GM12878 (cell line): Measurements from ENCODE around the gene BCR. TPM values are rescaled to one million over a fixed set of nuclear protein-coding genes. Genes with fewer than 3 reads are reported as not detected.

Source experiments
- ATAC-seq: fragments of 200-7000 bp; cut with Tn5 transposase; 3 replicates; pipeline ENCODE4 v1.9.1; 2020; ENCODE audit warnings: mild to moderate bottlenecking, moderate library complexity
- BruUV-seq: library from RNA; stranded (reverse); fragments of 400-500 nt; replicated peaks from 2 replicates; lab custom pipeline; 2021; lab: Mats Ljungman, UMichigan
- CTCF ChIA-PET: fragments of 300-600 bp; sonication (Branson Sonifier 250); formaldehyde crosslinking; extraction: SDS; loops from one replicate; lab custom pipeline; 2021; ENCODE audit warnings: inconsistent platforms; lab: Yijun Ruan, JAX
- POLR2A ChIA-PET: fragments of 350-600 bp; formaldehyde crosslinking; extraction: SDS; loops from one replicate; lab custom pipeline; 2021; ENCODE audit warnings: inconsistent platforms; lab: Charles Lee
- RAD21 ChIA-PET: fragments of 300-600 bp; sonication (Branson Sonifier 250); formaldehyde crosslinking; loops from one replicate; lab custom pipeline; 2023; ENCODE audit warnings: antibody characterized with exemption; ENCODE audit not compliant: unreplicated experiment; lab: Charles Lee
- SMC1A ChIA-PET: fragments of 300-600 bp; sonication (Branson Sonifier 250); formaldehyde crosslinking; loops from one replicate; lab custom pipeline; 2023; ENCODE audit not compliant: unreplicated experiment, uncharacterized antibody; lab: Charles Lee
- DNase-seq: peaks from one replicate; pipeline ENCODE4 v3.0.0-alpha.2; 2011; ENCODE audit warnings: low read depth, low spot score
- FAIRE-seq: peaks from 3 replicates; lab custom pipeline; 2011; peaks lifted over from hg19 to GRCh38; lab: Jason Lieb, UNC
- H2AFZ ChIP-seq: 2 replicates; pipeline ENCODE4 v1.6.0; 2011; ENCODE audit warnings: low read depth, low read length, control low read depth; ENCODE audit not compliant: control insufficient read depth
- H3K27ac ChIP-seq: 2 replicates; pipeline ENCODE4 v1.5.1; 2011; ENCODE audit warnings: control low read depth; ENCODE audit not compliant: control insufficient read depth, insufficient read depth
- H3K27me3 ChIP-seq, 2 experiments: replicated peaks in 1 of 2; 2 replicates each; pipeline versions ENCODE4 v1.6.0 to v1.6.1; 2011; ENCODE audit warnings: low read length in 1 of 2; ENCODE audit not compliant: control insufficient read depth in 2 of 2, insufficient read depth in 2 of 2
- H3K36me3 ChIP-seq, 2 experiments: 2 replicates each; pipeline ENCODE4 v1.5.1; 2011; ENCODE audit warnings: low read length in 1 of 2; ENCODE audit not compliant: control insufficient read depth in 2 of 2, insufficient read depth in 2 of 2
- H3K4me1 ChIP-seq: 2 replicates; pipeline ENCODE4 v1.6.1; 2011; ENCODE audit warnings: mild to moderate bottlenecking, low read length, moderate library complexity, mixed read lengths; ENCODE audit not compliant: control insufficient read depth, insufficient read depth
- H3K4me2 ChIP-seq: 2 replicates; pipeline ENCODE4 v1.6.0; 2011; ENCODE audit warnings: control low read depth; ENCODE audit not compliant: control insufficient read depth, insufficient read depth
- H3K4me3 ChIP-seq: fragments of 200-600 bp; sonication (generic); 2 replicates; pipeline ENCODE4 v1.5.1; 2016
- H3K79me2 ChIP-seq: 2 replicates; pipeline ENCODE4 v1.6.0; 2011; ENCODE audit warnings: low read length; ENCODE audit not compliant: control insufficient read depth, insufficient read depth
- H3K9ac ChIP-seq: 2 replicates; pipeline ENCODE4 v1.8.0; 2011; ENCODE audit warnings: low read length, control low read depth, mixed read lengths; ENCODE audit not compliant: control insufficient read depth, insufficient read depth
- H3K9me3 ChIP-seq: replicated peaks from 3 replicates; pipeline ENCODE4 v1.5.1; 2011; ENCODE audit warnings: mild to moderate bottlenecking, low read length; ENCODE audit not compliant: control insufficient read depth, insufficient read depth
- H4K20me1 ChIP-seq: 2 replicates; pipeline ENCODE4 v1.6.0; 2011; ENCODE audit not compliant: control insufficient read depth, insufficient read depth
- BCL11A ChIP-seq: IDR thresholded peaks from 2 replicates; pipeline ENCODE4 v1.6.1; 2011; ENCODE audit warnings: low read depth, low read length
- CREB1 ChIP-seq: IDR thresholded peaks from 2 replicates; pipeline ENCODE4 v1.6.1; 2012; ENCODE audit warnings: low read depth, mild to moderate bottlenecking, inconsistent platforms
- CTCF ChIP-seq, 3 experiments: IDR thresholded peaks in 2 of 3; conservative IDR thresholded peaks in 1 of 3; 2 replicates each; pipeline ENCODE4 v1.5.1; 2011; ENCODE audit warnings: low read depth in 3 of 3, low read length in 3 of 3, mild to moderate bottlenecking in 3 of 3, control low read depth in 2 of 3, moderate library complexity in 2 of 3, inconsistent platforms in 1 of 3, mixed read lengths in 1 of 3; ENCODE audit not compliant: control insufficient read depth in 2 of 3, insufficient read depth in 1 of 3; ENCODE audit errors: extremely low read depth in 1 of 3
- EED ChIP-seq: sonication (generic); IDR thresholded peaks from 2 replicates; pipeline ENCODE4 v1.6.1; 2016; ENCODE audit warnings: antibody characterized with exemption, low read depth
- HDAC2 ChIP-seq: fragments of 200-600 bp; sonication (generic); IDR thresholded peaks from 2 replicates; pipeline ENCODE4 v1.6.1; 2017
- MEF2B ChIP-seq: fragments of 450-650 bp; IDR thresholded peaks from 2 replicates; pipeline ENCODE4 v1.6.1; 2018; ENCODE audit warnings: mild to moderate bottlenecking, moderate library complexity; ENCODE audit not compliant: partially characterized antibody, poor library complexity, severe bottlenecking
- MTA2 ChIP-seq: fragments of 450-650 bp; IDR thresholded peaks from 2 replicates; pipeline ENCODE4 v1.6.1; 2016; ENCODE audit warnings: low read depth, mild to moderate bottlenecking, moderate library complexity
- ZNF687 ChIP-seq: fragments of 450-650 bp; IDR thresholded peaks from 2 replicates; pipeline ENCODE4 v1.6.1; 2017; ENCODE audit warnings: mild to moderate bottlenecking, moderate library complexity
- WGBS: methylation state at CpG from one replicate; pipeline ENCODE4 v1.1.6; 2016; ENCODE audit warnings: low lambda C conversion rate; ENCODE audit not compliant: insufficient replicate concordance, insufficient coverage; ENCODE audit errors: missing lambda C conversion rate; 5-methylcytosine and 5-hydroxymethylcytosine counted together
- in situ Hi-C: fragments of 300-500 bp; cut with MboI; formaldehyde crosslinking; loops from 9 replicates; pipeline ENCODE4 v1.14.3; 2018; ENCODE audit warnings: mixed read lengths
- intact Hi-C: fragments of 100-400 bp; cut with micrococcal nuclease; formaldehyde crosslinking; loops from one replicate; pipeline ENCODE4 v1.14.2; 2022; ENCODE audit not compliant: unreplicated experiment
- polyA plus RNA-seq, 11 experiments: library from polyadenylated mRNA; depleted of rRNA in 4 of 11; unstranded in 6 of 11; stranded (reverse) in 5 of 11; fragments of >200 nt; fragmentation: Nextera tagmentation in 4 of 11; fragmentation: Illumina TruSeq in 1 of 11; extraction: Ambion mirVana in 4 of 11; extraction: Trizol in 1 of 11; gene quantifications; 1 replicate in 1 of 11; 2 replicates in 10 of 11; pipeline versions ENCODE4 v1.2.1 to v1.2.3, GENCODE V29; 2011 to 2016; ENCODE audit warnings: inconsistent platforms in 2 of 11, missing spikeins in 2 of 11, low read depth in 1 of 11
- total RNA-seq, 4 experiments: library from RNA; depleted of rRNA in 3 of 4; stranded (reverse); fragments of >200 nt in 3 of 4; fragmentation: Illumina TruSeq in 1 of 4; extraction: Trizol in 1 of 4; gene quantifications; 2 replicates each; pipeline versions ENCODE4 v1.2.1 to v1.2.3, GENCODE V29; 2013 to 2021
- TF ChIP-seq, protein P1 (sequence below): fragments of 150-350 bp; IDR thresholded peaks from 2 replicates; pipeline ENCODE4 v1.6.1; 2016; ENCODE audit warnings: low read depth, low read length
- TF ChIP-seq, protein P2 (sequence below): fragments of 450-650 bp; formaldehyde crosslinking; IDR thresholded peaks from 2 replicates; pipeline ENCODE4 v1.4.0; 2022; ENCODE audit warnings: mild to moderate bottlenecking, moderate library complexity

The BCR gene
- total and polyA plus RNA-seq, 10 of the 15 experiments (the other 5 are each of a cell fraction or from before 2014, with no cell fraction given): 1.7 to 64.7 (median 18.4) TPM

DNA sequence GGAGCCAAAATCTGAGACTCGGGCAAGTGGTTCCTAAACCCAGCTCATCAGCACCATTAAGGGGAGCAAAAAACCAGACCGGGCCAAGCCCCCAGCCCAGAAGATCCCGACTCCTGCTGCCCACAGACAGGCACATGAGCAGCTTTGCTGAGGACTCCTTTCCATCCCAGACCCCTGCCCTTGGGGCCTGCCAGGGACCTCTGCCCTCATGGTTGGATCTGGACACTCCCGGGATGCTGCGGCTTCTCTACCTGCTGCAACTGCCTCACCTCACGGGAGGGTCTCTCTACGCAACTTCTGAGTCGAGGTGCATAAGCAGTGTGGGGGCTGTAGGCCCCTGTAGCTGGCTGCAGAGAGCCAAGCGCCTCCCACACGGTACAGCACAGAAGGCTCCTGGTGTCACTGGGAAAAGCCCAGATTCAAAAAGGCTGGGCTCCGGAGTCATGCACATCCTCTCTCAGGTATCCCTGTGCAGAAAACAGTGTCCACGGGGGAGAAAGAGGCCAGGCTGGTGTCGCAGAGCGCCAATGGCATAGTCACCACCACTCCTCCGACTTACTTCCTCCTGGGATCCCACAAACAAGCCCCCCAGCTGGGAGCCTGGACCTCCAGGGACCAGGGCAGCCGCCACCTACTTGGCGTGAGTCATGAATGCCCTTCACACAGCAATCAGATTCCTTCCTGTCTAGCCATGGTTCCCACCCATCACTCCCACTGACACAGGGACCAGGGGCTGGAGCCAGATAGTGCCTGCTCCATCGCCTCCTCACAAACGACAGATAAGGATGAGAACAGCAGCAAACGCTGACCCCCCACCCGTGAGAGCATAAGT is 122.1 kb downstream of the BCR start:
- CTCF ChIA-PET: no interaction called here
- in situ Hi-C loops: no loop called here
- H4K20me1 ChIP-seq: no peaks in the 10 kb centered on the region
- no peak overlapping the region for H3K27ac ChIP-seq
- intact Hi-C loops: no loop called here
- RAD21 ChIA-PET: no interaction called here
- H3K9ac ChIP-seq: no peak overlapping the region
- DNase-seq (no peak), ATAC-seq (no peak), FAIRE-seq (no peak)
- no peak overlapping the region for H3K4me2 ChIP-seq
- H3K27me3 ChIP-seq: no peaks in the 10 kb centered on the region
- no TSS peak for BruUV-seq
- 83% methylated on average over 20 of the region's 21 CpGs for WGBS
- POLR2A ChIA-PET: no interaction called here
- SMC1A ChIA-PET: no interaction called here
- H3K9me3 ChIP-seq: no peaks in the 10 kb centered on the region
- H2AFZ ChIP-seq: no peak overlapping the region
- no peak overlapping the region for H3K4me3 ChIP-seq
- H3K79me2 ChIP-seq: no peaks in the 10 kb centered on the region
- H3K4me1 ChIP-seq: no peaks in the 10 kb centered on the region
- peaks cover 0 to 10% of the 10 kb centered on the region in 2 experiments; a peak in 3 of 4 replicates for H3K36me3 ChIP-seq
- TF ChIP-seq MEF2B: no peak
- TF ChIP-seq ZNF687: no peak
- TF ChIP-seq MTA2: no peak
- no peak for TF ChIP-seq CREB1
- no peak for TF ChIP-seq HDAC2
- TF ChIP-seq, protein P1, sequence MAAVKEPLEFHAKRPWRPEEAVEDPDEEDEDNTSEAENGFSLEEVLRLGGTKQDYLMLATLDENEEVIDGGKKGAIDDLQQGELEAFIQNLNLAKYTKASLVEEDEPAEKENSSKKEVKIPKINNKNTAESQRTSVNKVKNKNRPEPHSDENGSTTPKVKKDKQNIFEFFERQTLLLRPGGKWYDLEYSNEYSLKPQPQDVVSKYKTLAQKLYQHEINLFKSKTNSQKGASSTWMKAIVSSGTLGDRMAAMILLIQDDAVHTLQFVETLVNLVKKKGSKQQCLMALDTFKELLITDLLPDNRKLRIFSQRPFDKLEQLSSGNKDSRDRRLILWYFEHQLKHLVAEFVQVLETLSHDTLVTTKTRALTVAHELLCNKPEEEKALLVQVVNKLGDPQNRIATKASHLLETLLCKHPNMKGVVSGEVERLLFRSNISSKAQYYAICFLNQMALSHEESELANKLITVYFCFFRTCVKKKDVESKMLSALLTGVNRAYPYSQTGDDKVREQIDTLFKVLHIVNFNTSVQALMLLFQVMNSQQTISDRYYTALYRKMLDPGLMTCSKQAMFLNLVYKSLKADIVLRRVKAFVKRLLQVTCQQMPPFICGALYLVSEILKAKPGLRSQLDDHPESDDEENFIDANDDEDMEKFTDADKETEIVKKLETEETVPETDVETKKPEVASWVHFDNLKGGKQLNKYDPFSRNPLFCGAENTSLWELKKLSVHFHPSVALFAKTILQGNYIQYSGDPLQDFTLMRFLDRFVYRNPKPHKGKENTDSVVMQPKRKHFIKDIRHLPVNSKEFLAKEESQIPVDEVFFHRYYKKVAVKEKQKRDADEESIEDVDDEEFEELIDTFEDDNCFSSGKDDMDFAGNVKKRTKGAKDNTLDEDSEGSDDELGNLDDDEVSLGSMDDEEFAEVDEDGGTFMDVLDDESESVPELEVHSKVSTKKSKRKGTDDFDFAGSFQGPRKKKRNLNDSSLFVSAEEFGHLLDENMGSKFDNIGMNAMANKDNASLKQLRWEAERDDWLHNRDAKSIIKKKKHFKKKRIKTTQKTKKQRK: no peak
- TF ChIP-seq CTCF (IDR thresholded peaks at IDR 0.05 in 2 of 3, conservative IDR thresholded peaks at IDR 0.05 in 1 of 3; ENCODE audit: control insufficient read depth in 2 of 3, extremely low read depth in 1 of 3, insufficient read depth in 1 of 3, low read depth in 3 of 3, low read length in 3 of 3): no peak
- TF ChIP-seq BCL11A: no peak
- TF ChIP-seq, protein P2, sequence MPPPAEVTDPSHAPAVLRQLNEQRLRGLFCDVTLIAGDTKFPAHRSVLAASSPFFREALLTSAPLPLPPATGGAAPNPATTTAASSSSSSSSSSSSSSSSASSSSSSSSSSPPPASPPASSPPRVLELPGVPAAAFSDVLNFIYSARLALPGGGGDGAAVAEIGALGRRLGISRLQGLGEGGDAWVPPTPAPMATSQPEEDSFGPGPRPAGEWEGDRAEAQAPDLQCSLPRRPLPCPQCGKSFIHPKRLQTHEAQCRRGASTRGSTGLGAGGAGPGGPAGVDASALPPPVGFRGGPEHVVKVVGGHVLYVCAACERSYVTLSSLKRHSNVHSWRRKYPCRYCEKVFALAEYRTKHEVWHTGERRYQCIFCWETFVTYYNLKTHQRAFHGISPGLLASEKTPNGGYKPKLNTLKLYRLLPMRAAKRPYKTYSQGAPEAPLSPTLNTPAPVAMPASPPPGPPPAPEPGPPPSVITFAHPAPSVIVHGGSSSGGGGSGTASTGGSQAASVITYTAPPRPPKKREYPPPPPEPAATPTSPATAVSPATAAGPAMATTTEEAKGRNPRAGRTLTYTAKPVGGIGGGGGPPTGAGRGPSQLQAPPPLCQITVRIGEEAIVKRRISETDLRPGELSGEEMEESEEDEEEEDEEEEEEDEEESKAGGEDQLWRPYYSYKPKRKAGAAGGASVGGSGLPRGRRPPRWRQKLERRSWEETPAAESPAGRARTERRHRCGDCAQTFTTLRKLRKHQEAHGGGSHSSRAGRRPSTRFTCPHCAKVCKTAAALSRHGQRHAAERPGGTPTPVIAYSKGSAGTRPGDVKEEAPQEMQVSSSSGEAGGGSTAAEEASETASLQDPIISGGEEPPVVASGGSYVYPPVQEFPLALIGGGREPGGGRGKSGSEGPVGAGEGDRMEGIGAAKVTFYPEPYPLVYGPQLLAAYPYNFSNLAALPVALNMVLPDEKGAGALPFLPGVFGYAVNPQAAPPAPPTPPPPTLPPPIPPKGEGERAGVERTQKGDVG: no peak
- TF ChIP-seq EED: no peak
